Measurements from ENCODE around the gene AUH. TPM values are rescaled to one million over a fixed set of nuclear protein-coding genes. Genes with fewer than 3 reads are reported as not detected.

Gene AUH
- total and polyA plus RNA-seq, 10 of the 15 experiments (the other 5 are each of a cell fraction or from before 2014, with no cell fraction given) = 1.7 to 7.3 (median 4.6) TPM

DNA sequence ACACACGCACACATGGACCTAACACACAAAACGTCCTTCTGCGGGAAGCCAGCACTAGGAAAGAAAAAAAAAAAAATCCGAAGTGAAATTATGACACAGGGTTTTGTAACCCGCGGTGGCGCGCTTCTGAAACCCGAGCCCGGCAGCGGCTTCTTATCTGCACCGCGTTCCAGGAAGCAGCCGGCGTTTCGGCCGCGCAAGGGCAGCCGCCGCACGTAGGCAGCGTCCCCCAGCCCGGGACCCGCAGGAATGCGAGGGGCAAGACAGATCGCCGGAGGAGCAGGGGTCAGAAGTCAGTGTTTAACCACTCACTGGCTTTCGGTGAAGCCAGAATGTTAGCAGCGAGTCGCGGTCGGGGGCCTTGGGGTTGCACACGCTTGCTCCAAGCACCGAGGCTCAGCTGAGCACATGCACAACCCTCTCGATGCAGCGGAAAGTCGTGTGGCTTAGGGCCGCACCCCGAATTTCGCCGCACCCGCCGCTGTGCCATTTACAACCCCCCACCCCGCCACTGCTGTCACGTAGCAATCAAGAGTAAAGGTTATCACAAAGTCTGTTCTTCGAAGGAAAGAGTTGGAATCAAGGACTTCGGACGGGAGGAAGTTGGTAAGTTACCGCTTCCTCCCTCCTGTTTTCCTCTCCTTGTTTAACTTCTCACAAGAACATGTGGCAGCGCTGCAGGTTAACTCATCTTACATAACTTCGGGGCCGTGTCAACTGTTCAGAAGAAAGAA lies 167.9 kb downstream of the AUH start (continued):
- TF ChIP-seq, protein P1, sequence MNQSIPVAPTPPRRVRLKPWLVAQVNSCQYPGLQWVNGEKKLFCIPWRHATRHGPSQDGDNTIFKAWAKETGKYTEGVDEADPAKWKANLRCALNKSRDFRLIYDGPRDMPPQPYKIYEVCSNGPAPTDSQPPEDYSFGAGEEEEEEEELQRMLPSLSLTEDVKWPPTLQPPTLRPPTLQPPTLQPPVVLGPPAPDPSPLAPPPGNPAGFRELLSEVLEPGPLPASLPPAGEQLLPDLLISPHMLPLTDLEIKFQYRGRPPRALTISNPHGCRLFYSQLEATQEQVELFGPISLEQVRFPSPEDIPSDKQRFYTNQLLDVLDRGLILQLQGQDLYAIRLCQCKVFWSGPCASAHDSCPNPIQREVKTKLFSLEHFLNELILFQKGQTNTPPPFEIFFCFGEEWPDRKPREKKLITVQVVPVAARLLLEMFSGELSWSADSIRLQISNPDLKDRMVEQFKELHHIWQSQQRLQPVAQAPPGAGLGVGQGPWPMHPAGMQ (IDR thresholded peaks at IDR 0.05; ENCODE audit: borderline replicate concordance) = no peak
- TF ChIP-seq, protein P2, sequence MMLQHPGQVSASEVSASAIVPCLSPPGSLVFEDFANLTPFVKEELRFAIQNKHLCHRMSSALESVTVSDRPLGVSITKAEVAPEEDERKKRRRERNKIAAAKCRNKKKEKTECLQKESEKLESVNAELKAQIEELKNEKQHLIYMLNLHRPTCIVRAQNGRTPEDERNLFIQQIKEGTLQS (IDR thresholded peaks at IDR 0.05; ENCODE audit: borderline replicate concordance, extremely low read depth, low read depth, low read length) = no peak
- TF ChIP-seq JUND (IDR thresholded peaks at IDR 0.05; ENCODE audit: low read depth, low read length) = no peak
- TF ChIP-seq NR2C1 (IDR thresholded peaks at IDR 0.05) = no peak
- 0 out of 2 replicates have a peak, but pooled peaks have one; percentile 6 for TF ChIP-seq HDAC2 (IDR thresholded peaks at IDR 0.05)
- TF ChIP-seq CBFB (IDR thresholded peaks at IDR 0.05; ENCODE audit: low read depth) = no peak
- no peak for TF ChIP-seq SMC3 (IDR thresholded peaks at IDR 0.05; ENCODE audit: borderline replicate concordance, low read length)
- TF ChIP-seq, protein P3, sequence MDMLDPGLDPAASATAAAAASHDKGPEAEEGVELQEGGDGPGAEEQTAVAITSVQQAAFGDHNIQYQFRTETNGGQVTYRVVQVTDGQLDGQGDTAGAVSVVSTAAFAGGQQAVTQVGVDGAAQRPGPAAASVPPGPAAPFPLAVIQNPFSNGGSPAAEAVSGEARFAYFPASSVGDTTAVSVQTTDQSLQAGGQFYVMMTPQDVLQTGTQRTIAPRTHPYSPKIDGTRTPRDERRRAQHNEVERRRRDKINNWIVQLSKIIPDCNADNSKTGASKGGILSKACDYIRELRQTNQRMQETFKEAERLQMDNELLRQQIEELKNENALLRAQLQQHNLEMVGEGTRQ (IDR thresholded peaks at IDR 0.05; ENCODE audit: borderline replicate concordance, low read depth, low read length) = no peak
- peak; percentile 63; the same call in 1 of the 2 replicates for TF ChIP-seq MEF2A (IDR thresholded peaks at IDR 0.05; ENCODE audit: insufficient read depth, low read depth, low read length)
- no peak for TF ChIP-seq NFYA (IDR thresholded peaks at IDR 0.05; ENCODE audit: borderline replicate concordance, low read depth, low read length)
- no peak for TF ChIP-seq PAX8 (IDR thresholded peaks at IDR 0.05)
- TF ChIP-seq, protein P4, sequence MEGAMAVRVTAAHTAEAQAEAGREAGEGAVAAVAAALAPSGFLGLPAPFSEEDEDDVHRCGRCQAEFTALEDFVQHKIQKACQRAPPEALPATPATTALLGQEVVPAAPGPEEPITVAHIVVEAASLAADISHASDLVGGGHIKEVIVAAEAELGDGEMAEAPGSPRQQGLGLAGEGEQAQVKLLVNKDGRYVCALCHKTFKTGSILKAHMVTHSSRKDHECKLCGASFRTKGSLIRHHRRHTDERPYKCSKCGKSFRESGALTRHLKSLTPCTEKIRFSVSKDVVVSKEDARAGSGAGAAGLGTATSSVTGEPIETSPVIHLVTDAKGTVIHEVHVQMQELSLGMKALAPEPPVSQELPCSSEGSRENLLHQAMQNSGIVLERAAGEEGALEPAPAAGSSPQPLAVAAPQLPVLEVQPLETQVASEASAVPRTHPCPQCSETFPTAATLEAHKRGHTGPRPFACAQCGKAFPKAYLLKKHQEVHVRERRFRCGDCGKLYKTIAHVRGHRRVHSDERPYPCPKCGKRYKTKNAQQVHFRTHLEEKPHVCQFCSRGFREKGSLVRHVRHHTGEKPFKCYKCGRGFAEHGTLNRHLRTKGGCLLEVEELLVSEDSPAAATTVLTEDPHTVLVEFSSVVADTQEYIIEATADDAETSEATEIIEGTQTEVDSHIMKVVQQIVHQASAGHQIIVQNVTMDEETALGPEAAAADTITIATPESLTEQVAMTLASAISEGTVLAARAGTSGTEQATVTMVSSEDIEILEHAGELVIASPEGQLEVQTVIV (IDR thresholded peaks at IDR 0.05; ENCODE audit: borderline replicate concordance, partially characterized antibody) = no peak
- TF ChIP-seq FOXM1 (IDR thresholded peaks at IDR 0.05; ENCODE audit: low read depth, low read length) = no peak
- TF ChIP-seq, protein P5, sequence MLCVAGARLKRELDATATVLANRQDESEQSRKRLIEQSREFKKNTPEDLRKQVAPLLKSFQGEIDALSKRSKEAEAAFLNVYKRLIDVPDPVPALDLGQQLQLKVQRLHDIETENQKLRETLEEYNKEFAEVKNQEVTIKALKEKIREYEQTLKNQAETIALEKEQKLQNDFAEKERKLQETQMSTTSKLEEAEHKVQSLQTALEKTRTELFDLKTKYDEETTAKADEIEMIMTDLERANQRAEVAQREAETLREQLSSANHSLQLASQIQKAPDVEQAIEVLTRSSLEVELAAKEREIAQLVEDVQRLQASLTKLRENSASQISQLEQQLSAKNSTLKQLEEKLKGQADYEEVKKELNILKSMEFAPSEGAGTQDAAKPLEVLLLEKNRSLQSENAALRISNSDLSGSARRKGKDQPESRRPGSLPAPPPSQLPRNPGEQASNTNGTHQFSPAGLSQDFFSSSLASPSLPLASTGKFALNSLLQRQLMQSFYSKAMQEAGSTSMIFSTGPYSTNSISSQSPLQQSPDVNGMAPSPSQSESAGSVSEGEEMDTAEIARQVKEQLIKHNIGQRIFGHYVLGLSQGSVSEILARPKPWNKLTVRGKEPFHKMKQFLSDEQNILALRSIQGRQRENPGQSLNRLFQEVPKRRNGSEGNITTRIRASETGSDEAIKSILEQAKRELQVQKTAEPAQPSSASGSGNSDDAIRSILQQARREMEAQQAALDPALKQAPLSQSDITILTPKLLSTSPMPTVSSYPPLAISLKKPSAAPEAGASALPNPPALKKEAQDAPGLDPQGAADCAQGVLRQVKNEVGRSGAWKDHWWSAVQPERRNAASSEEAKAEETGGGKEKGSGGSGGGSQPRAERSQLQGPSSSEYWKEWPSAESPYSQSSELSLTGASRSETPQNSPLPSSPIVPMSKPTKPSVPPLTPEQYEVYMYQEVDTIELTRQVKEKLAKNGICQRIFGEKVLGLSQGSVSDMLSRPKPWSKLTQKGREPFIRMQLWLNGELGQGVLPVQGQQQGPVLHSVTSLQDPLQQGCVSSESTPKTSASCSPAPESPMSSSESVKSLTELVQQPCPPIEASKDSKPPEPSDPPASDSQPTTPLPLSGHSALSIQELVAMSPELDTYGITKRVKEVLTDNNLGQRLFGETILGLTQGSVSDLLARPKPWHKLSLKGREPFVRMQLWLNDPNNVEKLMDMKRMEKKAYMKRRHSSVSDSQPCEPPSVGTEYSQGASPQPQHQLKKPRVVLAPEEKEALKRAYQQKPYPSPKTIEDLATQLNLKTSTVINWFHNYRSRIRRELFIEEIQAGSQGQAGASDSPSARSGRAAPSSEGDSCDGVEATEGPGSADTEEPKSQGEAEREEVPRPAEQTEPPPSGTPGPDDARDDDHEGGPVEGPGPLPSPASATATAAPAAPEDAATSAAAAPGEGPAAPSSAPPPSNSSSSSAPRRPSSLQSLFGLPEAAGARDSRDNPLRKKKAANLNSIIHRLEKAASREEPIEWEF (IDR thresholded peaks at IDR 0.05; ENCODE audit: insufficient replicate concordance, low read depth, low read length) = no peak
- no peak for TF ChIP-seq ZNF217 (IDR thresholded peaks at IDR 0.05)
- TF ChIP-seq, protein P6, sequence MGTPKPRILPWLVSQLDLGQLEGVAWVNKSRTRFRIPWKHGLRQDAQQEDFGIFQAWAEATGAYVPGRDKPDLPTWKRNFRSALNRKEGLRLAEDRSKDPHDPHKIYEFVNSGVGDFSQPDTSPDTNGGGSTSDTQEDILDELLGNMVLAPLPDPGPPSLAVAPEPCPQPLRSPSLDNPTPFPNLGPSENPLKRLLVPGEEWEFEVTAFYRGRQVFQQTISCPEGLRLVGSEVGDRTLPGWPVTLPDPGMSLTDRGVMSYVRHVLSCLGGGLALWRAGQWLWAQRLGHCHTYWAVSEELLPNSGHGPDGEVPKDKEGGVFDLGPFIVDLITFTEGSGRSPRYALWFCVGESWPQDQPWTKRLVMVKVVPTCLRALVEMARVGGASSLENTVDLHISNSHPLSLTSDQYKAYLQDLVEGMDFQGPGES (IDR thresholded peaks at IDR 0.05) = no peak
- TF ChIP-seq IKZF1 (conservative IDR thresholded peaks at IDR 0.05) = peak; percentile 51
- TF ChIP-seq, protein P7, sequence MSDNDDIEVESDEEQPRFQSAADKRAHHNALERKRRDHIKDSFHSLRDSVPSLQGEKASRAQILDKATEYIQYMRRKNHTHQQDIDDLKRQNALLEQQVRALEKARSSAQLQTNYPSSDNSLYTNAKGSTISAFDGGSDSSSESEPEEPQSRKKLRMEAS (IDR thresholded peaks at IDR 0.05; ENCODE audit: low read depth, low read length) = peak; percentile 89
